Measurements from ENCODE around the gene OR4Q2.
"Not testable (repeated sequence)": the region's sequence is repeated elsewhere in the genome, so short reads cannot be mapped to it uniquely, and the experiment has no call there.

The OR4Q2 gene

GRCh38 chr14:20001863-20002262 is at the start of gene OR4Q2:
OR4Q2 (plus strand) TSS chr14:20002163.
- DNase-seq (ENCODE audit: low read depth): no peak

- not testable (repeated sequence) for DNase-seq (ENCODE audit: low read depth)
Measured at GRCh38 chr14:19969735-19970134, 32.2 kb upstream of the OR4Q2 start.

GRCh38 chr14:19974844-19975243 is 27.1 kb upstream of the OR4Q2 start:
- no peak for DNase-seq (ENCODE audit: low read depth)

GRCh38 chr14:19975291-19975690 is 26.7 kb upstream of the OR4Q2 start, which contains the start of gene OR4K15:
OR4K15 (plus strand) TSS chr14:19975591; CDS start chr14:19975591, 0 bp downstream.
- no peak for DNase-seq (ENCODE audit: low read depth)

- no peak for DNase-seq (ENCODE audit: low read depth)
Measured at GRCh38 chr14:19993438-19993837, 8.5 kb upstream of the OR4Q2 start.

- no peak for DNase-seq (ENCODE audit: low read depth)
Measured at GRCh38 chr14:20002319-20002718, 356 bp downstream of the OR4Q2 start.

GRCh38 chr14:20008156-20008555 is 6.2 kb downstream of the OR4Q2 start:
- no peak for DNase-seq (ENCODE audit: low read depth)

GRCh38 chr14:20019257-20019865 is 17.4 kb downstream of the OR4Q2 start, which contains the start of gene OR4K14:
OR4K14 (minus strand) TSS chr14:20019307; CDS start chr14:20015193, 4,114 bp downstream.
- DNase-seq (ENCODE audit: low read depth): no peak

- DNase-seq (ENCODE audit: low read depth): no peak
Measured at GRCh38 chr14:20031058-20031457, 29.1 kb downstream of the OR4Q2 start.

- no peak for DNase-seq (ENCODE audit: low read depth)
Measured at GRCh38 chr14:20035449-20035848, 33.5 kb downstream of the OR4Q2 start.

GRCh38 chr14:20035938-20036337 is 34.0 kb downstream of the OR4Q2 start, which contains the start of gene OR4K13:
OR4K13 (minus strand) TSS chr14:20036038; CDS start chr14:20034758, 1,280 bp downstream.
- DNase-seq (ENCODE audit: low read depth): no peak

GRCh38 chr14:20044243-20044642 is 42.3 kb downstream of the OR4Q2 start:
- DNase-seq (ENCODE audit: low read depth): no peak

GRCh38 chr14:20048202-20048601 is 46.2 kb downstream of the OR4Q2 start:
- DNase-seq (ENCODE audit: low read depth): no peak
